Activated B cell treated with CpG ODN at 0.5 μM for 24 hours (primary cell): Measurements from ENCODE around the gene MRPL34. TPM values are rescaled to one million over a fixed set of nuclear protein-coding genes. Genes with fewer than 3 reads are reported as not detected.
A peak's percentile ranks its signal among the peaks of the same experiment; 100 is the strongest.
"Not testable (repeated sequence)": the region's sequence is repeated elsewhere in the genome, so short reads cannot be mapped to it uniquely, and the experiment has no call there.

Experiments used
- ATAC-seq: fragments of 200-7000 bp; cut with Tn5 transposase; one replicate; pipeline ENCODE4 v1.10.0; 2021; ENCODE audit warnings: low read depth, mild to moderate bottlenecking, moderate library complexity
- CTCF ChIA-PET: fragments of 350-600 bp; sonication (Branson Sonifier 250); formaldehyde crosslinking; loops from one replicate; lab custom pipeline; 2021; ENCODE audit warnings: antibody characterized with exemption; lab: Charles Lee
- POLR2A ChIA-PET: fragments of 350-600 bp; sonication (Branson Sonifier 250); formaldehyde crosslinking; loops from one replicate; lab custom pipeline; 2021; ENCODE audit warnings: antibody characterized with exemption; lab: Charles Lee
- DNase-seq: peaks from one replicate; pipeline ENCODE4 v3.0.0; 2022
- H3K27ac Mint-ChIP-seq: one replicate; pipeline ENCODE4 v1.8.0; 2020; ENCODE audit warnings: mixed read lengths
- H3K27me3 Mint-ChIP-seq: one replicate; pipeline ENCODE4 v1.8.0; 2021; ENCODE audit warnings: mixed read lengths
- H3K36me3 Mint-ChIP-seq: one replicate; pipeline ENCODE4 v1.8.0; 2021; ENCODE audit warnings: low read depth, mixed read lengths
- H3K4me1 Mint-ChIP-seq: one replicate; pipeline ENCODE4 v1.8.0; 2021; ENCODE audit warnings: mixed read lengths
- H3K4me3 Mint-ChIP-seq: one replicate; pipeline ENCODE4 v1.8.0; 2020; ENCODE audit warnings: mild to moderate bottlenecking, mixed read lengths
- H3K9me3 Mint-ChIP-seq: one replicate; pipeline ENCODE4 v1.8.0; 2020; ENCODE audit warnings: mixed read lengths
- intact Hi-C: fragments of 100-400 bp; cut with micrococcal nuclease; formaldehyde crosslinking; loops from one replicate; pipeline ENCODE4 v1.15.1; 2024
- total RNA-seq: library from RNA; stranded (reverse); gene quantifications from 2 replicates; pipeline ENCODE4 v1.2.3, GENCODE V29; 2022
- TF ChIP-seq, protein P1 (sequence below): fragments of 200-600 bp; IDR thresholded peaks from one replicate; pipeline ENCODE4 v1.8.0; 2022; ENCODE audit warnings: antibody characterized with exemption, mild to moderate bottlenecking

MRPL34 gene
- total RNA-seq, 1 donor from 2014 or later: 38.2 TPM

- Mint-ChIP-seq H3K36me3 (peaks cover 21% of the 10 kb centered on the region), H3K4me3 (no peak overlapping the region), H3K27ac (peak overlapping the region; percentile 93), H3K9me3 (no peaks in the 10 kb centered on the region), H3K27me3 (no peaks in the 10 kb centered on the region), H3K4me1 (peaks cover 30% of the 10 kb centered on the region)
- ChIA-PET POLR2A (interaction anchor here (0.7 to 3.1 kb wide), 20 partner anchors 9 to 680 kb away, joined by 3 to 40 read pairs (median 4); partner anchors contain the start of genes ANKLE1, BST2, DDA1 and JAK3), CTCF (interaction anchor here (1.0 to 1.5 kb wide), 4 partner anchors 14 to 31 kb away, joined by 3 to 5 read pairs (median 4); partner anchors contain the start of gene ANKLE1)
- DNase-seq (no peak), ATAC-seq (no peak)
- TF ChIP-seq, protein P1, sequence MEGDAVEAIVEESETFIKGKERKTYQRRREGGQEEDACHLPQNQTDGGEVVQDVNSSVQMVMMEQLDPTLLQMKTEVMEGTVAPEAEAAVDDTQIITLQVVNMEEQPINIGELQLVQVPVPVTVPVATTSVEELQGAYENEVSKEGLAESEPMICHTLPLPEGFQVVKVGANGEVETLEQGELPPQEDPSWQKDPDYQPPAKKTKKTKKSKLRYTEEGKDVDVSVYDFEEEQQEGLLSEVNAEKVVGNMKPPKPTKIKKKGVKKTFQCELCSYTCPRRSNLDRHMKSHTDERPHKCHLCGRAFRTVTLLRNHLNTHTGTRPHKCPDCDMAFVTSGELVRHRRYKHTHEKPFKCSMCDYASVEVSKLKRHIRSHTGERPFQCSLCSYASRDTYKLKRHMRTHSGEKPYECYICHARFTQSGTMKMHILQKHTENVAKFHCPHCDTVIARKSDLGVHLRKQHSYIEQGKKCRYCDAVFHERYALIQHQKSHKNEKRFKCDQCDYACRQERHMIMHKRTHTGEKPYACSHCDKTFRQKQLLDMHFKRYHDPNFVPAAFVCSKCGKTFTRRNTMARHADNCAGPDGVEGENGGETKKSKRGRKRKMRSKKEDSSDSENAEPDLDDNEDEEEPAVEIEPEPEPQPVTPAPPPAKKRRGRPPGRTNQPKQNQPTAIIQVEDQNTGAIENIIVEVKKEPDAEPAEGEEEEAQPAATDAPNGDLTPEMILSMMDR: no peak
- intact Hi-C loops: loop anchor here (2.0 to 5.0 kb wide), 5 partner anchors 15 to 1934 kb away; partner anchors contain the start of genes ANKLE1 and BRD4
Observed at GRCh38 chr19:17266026-17266425, 39.6 kb upstream of the MRPL34 start.

GRCh38 chr19:17266589-17266974 lies 39.1 kb upstream of the MRPL34 start:
- peaks cover 26% of the 10 kb centered on the region for H3K36me3 Mint-ChIP-seq
- ATAC-seq (no peak), DNase-seq (peak; percentile 38)
- H3K4me3 Mint-ChIP-seq: peak overlapping the region; percentile 91
- intact Hi-C loops: loop anchor here (2.0 to 5.0 kb wide), 5 partner anchors 14 to 1934 kb away; partner anchors contain the start of genes ANKLE1 and BRD4
- peaks cover 29% of the 10 kb centered on the region for H3K4me1 Mint-ChIP-seq
- peak overlapping the region; percentile 93 for H3K27ac Mint-ChIP-seq
- CTCF ChIA-PET: interaction anchor here (0.6 to 1.9 kb wide), 8 partner anchors 14 to 191 kb away, joined by 3 to 6 read pairs (median 3); partner anchors contain the start of genes ABHD8, ANKLE1, HAUS8 and MRPL34
- H3K9me3 Mint-ChIP-seq: no peaks in the 10 kb centered on the region
- TF ChIP-seq, protein P1: no peak
- no peaks in the 10 kb centered on the region for H3K27me3 Mint-ChIP-seq
- POLR2A ChIA-PET: interaction anchor here (0.5 to 3.1 kb wide), 29 partner anchors 8 to 999 kb away, joined by 3 to 40 read pairs (median 4); partner anchors contain the start of genes ANKLE1, BST2, DDA1 and JAK3

GRCh38 chr19:17266975-17267788 lies 38.5 kb upstream of the MRPL34 start, which contains the start of gene BABAM1:
Gene BABAM1, plus strand, starts transcription at chr19:17267443. Its CDS starts 1,364 bp downstream, at chr19:17268807.
- CTCF ChIA-PET: interaction anchor here (0.6 to 1.9 kb wide), 10 partner anchors 13 to 432 kb away, joined by 3 to 6 read pairs (median 3); partner anchors contain the start of genes ABHD8, ANKLE1, HAUS8 and MRPL34
- no peaks in the 10 kb centered on the region for H3K9me3 Mint-ChIP-seq

DNA sequence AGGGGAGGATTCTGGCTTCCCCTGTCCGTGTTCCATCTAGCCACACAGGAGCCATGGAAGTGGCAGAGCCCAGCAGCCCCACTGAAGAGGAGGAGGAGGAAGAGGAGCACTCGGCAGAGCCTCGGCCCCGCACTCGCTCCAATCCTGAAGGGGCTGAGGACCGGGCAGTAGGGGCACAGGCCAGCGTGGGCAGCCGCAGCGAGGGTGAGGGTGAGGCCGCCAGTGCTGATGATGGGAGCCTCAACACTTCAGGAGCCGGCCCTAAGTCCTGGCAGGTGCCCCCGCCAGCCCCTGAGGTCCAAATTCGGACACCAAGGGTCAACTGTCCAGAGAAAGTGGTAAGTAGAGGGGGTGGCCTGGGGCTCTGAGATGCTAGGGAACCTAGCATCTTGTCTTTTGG lies 36.9 kb upstream of the MRPL34 start:
- Mint-ChIP-seq H3K9me3 (no peaks in the 10 kb centered on the region), H3K4me3 (peak overlapping the region; percentile 32), H3K27me3 (no peaks in the 10 kb centered on the region), H3K4me1 (peaks cover 29% of the 10 kb centered on the region), H3K27ac (no peak overlapping the region), H3K36me3 (peaks cover 32% of the 10 kb centered on the region)
- TF ChIP-seq, protein P1: no peak
- DNase-seq (no peak), ATAC-seq (no peak)
- ChIA-PET CTCF (no interaction called here), POLR2A (interaction anchor here (2.2 to 3.1 kb wide), 2 partner anchors 13 to 43 kb away, joined by 9 to 40 read pairs; partner anchors contain the start of genes ANKLE1 and OCEL1)
- intact Hi-C loops: loop anchor here (5.0 kb wide), 1 partner anchor 1936 kb away; the partner anchor contains the start of gene BRD4

More at GRCh38 chr19:17266975-17267788, 38.5 kb upstream of the MRPL34 start, which contains the start of gene BABAM1:
- H3K36me3 Mint-ChIP-seq: peaks cover 26% of the 10 kb centered on the region
- intact Hi-C loops: loop anchor here (1.0 to 5.0 kb wide), 12 partner anchors 14 to 1935 kb away; partner anchors contain the start of genes ANKLE1, ANO8, BRD4 and DDA1
- peak within 1 kb of the TSS; percentile 93 for H3K27ac Mint-ChIP-seq
- no peaks in the 10 kb centered on the region for H3K27me3 Mint-ChIP-seq
- H3K4me3 Mint-ChIP-seq: peak within 1 kb of the TSS; percentile 91
- POLR2A ChIA-PET: interaction anchor here (0.5 to 3.1 kb wide), 27 partner anchors 8 to 1000 kb away, joined by 3 to 40 read pairs (median 4); partner anchors contain the start of genes ANKLE1, BST2, DDA1 and MRPL34
- H3K4me1 Mint-ChIP-seq: peaks cover 29% of the 10 kb centered on the region
- ATAC-seq (peak; percentile 89), DNase-seq (peak; percentile 81)
- TF ChIP-seq, protein P1: no peak

DNA sequence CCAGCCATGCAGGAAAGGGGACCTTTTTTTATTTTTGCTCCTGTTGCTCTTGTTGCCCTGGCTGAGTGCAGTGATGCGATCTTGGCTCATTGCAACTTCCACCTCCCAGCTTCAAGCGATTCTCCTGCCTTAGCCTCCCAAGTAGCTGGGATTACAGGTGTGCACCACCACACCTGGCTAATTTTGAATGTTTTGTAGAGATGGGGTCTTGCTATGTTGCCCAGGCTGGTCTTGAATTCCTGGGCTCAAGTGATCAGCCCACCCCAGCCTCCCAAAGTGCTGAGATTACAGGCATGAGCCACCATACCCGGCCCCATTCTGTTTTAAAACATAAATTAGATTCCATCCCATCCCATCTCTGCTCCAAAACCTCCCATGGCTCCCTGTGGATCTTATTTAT lies 30.8 kb upstream of the MRPL34 start:
- not testable (repeated sequence) for ATAC-seq, H3K9me3 Mint-ChIP-seq

More for the DNA sequence above, 30.8 kb upstream of the MRPL34 start:
- H3K4me1 Mint-ChIP-seq, POLR2A ChIA-PET, H3K4me3 Mint-ChIP-seq, CTCF ChIA-PET, intact Hi-C loops, DNase-seq, H3K27me3 Mint-ChIP-seq, H3K27ac Mint-ChIP-seq: not testable (repeated sequence)
- peaks cover 58% of the 10 kb centered on the region for H3K36me3 Mint-ChIP-seq
